ENCODE data around the gene HTRA2. TPM values are rescaled to one million over a fixed set of nuclear protein-coding genes. Genes with fewer than 3 reads are reported as not detected.

The HTRA2 gene
- total RNA-seq, 1 donor from 2014 or later, result 31.4 TPM

DNA sequence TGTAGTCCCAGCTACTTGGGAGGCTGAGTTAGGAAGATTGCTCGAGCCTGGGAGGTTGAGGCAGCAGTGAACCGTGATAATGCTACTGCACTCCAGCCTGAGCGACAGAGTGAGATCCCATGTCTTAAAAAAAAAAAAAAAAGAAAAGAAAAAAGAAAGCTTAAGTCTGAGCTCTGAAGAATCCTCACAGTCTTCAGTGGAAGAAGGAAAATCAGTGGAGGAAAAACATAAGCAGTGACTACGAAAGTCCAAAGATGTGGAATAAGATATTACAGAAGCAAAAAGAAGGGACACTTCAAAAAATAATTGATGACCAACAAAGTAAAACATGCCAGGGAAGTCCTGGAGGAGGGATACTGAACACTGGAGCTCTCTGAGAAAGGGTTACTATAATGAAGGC, 19.5 kb upstream of the HTRA2 start:
- peaks cover 9% of the 10 kb centered on the region for H3K36me3 ChIP-seq
- DNase-seq (no peak), ATAC-seq (no peak)
- TF ChIP-seq, protein P1, sequence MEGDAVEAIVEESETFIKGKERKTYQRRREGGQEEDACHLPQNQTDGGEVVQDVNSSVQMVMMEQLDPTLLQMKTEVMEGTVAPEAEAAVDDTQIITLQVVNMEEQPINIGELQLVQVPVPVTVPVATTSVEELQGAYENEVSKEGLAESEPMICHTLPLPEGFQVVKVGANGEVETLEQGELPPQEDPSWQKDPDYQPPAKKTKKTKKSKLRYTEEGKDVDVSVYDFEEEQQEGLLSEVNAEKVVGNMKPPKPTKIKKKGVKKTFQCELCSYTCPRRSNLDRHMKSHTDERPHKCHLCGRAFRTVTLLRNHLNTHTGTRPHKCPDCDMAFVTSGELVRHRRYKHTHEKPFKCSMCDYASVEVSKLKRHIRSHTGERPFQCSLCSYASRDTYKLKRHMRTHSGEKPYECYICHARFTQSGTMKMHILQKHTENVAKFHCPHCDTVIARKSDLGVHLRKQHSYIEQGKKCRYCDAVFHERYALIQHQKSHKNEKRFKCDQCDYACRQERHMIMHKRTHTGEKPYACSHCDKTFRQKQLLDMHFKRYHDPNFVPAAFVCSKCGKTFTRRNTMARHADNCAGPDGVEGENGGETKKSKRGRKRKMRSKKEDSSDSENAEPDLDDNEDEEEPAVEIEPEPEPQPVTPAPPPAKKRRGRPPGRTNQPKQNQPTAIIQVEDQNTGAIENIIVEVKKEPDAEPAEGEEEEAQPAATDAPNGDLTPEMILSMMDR (IDR thresholded peaks at IDR 0.05), result no peak
- H3K4me1 ChIP-seq, result peaks cover 22% of the 10 kb centered on the region
- intact Hi-C loops (cut with DNase I), result no loop called here
- no peak overlapping the region for H3K27ac ChIP-seq
- no peak overlapping the region for H3K4me3 ChIP-seq
- H3K9me3 ChIP-seq, result no peaks in the 10 kb centered on the region
- H3K27me3 ChIP-seq, result peaks cover 49% of the 10 kb centered on the region

DNA sequence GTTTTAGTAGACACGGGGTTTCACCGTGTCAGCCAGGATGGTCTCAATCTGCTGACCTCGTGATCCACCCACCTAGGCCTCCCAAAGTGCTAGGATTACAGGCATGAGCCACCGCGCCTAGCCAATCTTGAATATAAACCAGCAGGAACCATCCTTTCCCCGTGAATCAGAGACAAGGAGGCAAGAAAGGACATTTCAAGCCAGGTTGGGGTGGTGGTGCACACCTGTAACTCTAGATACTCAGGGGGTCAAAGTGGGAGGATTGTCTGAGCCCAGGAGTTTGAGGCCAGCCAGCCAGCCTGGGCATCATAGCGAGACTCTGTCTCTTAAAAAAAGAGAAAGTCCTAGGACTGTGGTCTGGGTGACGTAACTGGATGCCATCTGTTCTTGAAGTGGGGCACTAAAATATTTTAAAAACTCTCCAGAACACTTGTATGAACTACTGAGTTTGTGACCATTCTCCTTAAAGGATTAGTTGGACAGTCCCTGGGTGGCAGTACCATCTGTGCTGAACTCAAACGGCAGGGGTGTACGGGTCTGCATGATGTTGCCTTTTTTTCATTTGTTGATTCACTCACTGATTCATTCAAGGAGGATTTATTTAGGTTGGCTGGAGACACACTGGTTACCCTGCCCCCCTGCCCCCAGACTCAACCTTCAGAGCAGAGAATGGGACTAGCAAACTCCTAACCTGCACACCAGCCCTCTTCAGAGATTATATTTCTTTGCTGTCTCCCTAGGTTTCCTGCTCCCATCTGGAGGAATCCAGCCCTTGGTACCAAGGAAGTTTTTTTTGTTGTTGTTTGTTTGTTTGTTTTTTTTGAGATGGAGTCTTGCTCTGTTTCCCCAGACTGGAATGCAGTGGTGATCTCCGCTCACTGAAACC, 18.4 kb upstream of the HTRA2 start:
- no peaks in the 10 kb centered on the region for H3K9me3 ChIP-seq
- no peaks in the 10 kb centered on the region for H3K36me3 ChIP-seq
- no peak for DNase-seq
- intact Hi-C loops (cut with DNase I), result no loop called here
- H3K27me3 ChIP-seq, result peaks cover 60% of the 10 kb centered on the region
- no peak overlapping the region for H3K27ac ChIP-seq
- H3K4me3 ChIP-seq, result no peak overlapping the region
- peaks cover 22% of the 10 kb centered on the region for H3K4me1 ChIP-seq
- TF ChIP-seq, protein P1 (IDR thresholded peaks at IDR 0.05), result no peak
- no peak for ATAC-seq

DNA sequence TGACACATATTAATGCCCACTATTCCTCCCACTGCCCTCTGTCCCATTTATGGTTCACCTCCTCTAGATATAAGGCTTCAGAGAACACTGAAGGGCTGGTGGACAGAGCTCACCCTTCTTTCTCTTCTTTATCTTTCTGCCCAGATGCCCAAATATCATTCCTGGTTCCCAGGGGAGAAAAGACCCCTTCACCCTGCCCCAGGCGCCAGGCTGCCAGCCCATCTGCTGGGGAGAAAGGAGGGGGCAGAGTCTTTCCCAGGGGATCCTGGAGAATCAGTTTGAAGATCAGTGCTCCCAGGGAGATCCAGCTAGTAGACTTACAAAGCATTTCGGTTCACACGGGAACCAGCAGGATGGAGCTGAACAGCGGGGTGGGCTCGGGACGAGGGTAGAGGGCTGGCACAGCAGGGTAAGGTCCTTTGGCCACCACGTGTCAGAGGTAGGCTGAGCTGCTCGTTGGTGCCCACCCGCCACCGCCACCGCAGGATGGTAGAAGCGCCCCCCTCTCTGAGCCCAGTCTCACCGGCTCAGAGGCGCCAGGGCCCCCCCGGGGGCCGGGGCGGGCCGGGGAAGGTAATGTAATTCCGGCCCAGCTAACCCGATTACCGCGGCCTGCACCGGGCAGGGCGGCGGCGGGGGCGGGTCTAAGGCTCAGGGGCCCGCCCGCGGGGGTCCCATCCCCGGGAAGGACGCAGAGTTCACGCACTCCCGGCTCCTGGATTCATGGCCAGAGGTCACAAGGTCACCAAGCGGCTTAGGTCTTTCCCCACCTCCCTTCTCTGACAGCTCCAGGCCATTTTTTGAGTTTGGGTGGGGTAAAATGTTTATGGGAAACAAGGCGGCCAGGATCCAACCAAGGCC, 16.8 kb upstream of the HTRA2 start:
- Histone ChIP-seq H3K27me3 (peaks cover 76% of the 10 kb centered on the region), H3K27ac (no peak overlapping the region), H3K4me3 (no peak overlapping the region), H3K9me3 (no peaks in the 10 kb centered on the region), H3K36me3 (no peaks in the 10 kb centered on the region), H3K4me1 (peaks cover 17% of the 10 kb centered on the region)
- TF ChIP-seq, protein P1 (IDR thresholded peaks at IDR 0.05), result no peak
- DNase-seq (no peak), ATAC-seq (no peak)
- intact Hi-C loops (cut with DNase I), result no loop called here

DNA sequence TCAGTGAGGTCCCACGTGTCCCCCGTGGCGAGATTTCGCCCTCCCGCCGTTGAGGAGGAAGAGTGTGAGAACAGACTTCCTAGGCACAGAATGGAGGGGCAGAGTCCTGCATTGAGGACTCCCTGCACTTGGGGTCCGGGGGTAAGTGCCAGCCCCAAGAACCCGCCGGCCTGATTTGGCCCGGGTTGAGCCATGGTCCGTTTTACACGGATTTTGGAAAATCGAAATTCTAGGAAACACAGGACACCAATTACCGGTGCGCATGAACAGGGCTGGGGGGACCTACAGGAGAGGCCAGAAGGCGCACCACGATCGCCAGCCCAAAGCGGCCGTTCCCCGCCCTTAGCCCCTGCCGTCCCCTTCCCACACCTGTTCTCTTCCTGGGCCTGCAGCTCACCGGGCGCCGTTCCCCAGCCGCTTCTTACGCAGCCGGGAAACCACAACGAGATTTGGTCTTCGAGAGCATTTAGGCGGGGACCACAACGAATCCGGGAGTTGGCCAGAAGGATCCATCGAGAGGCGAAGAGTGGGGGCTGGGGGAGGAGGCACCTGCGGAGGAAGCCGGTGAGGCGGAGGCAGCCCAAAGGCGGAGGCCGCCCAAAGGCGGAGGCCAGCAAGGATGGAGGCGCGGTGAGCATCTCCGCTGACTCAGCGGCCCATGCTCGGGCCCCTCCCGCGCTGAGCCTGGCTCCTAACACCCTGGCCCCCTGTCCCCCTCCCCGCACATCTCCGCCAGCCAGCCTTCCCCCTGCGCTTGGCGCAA, 15.9 kb upstream of the HTRA2 start:
- H3K4me3 ChIP-seq, result no peak overlapping the region
- H3K27me3 ChIP-seq, result peaks cover 83% of the 10 kb centered on the region
- no peak for ATAC-seq

More for the DNA sequence above, 15.9 kb upstream of the HTRA2 start:
- intact Hi-C loops (cut with DNase I), result no loop called here
- Histone ChIP-seq H3K4me1 (peaks cover 14% of the 10 kb centered on the region), H3K36me3 (no peaks in the 10 kb centered on the region), H3K9me3 (no peaks in the 10 kb centered on the region), H3K27ac (no peak overlapping the region)
- no peak for DNase-seq
- TF ChIP-seq, protein P1 (IDR thresholded peaks at IDR 0.05), result no peak
